Osteocyte (in vitro differentiated cells): Measurements from ENCODE around the gene PTPRJ. TPM values are rescaled to one million over a fixed set of nuclear protein-coding genes. Genes with fewer than 3 reads are reported as not detected.
"Not testable (repeated sequence)": the region's sequence is repeated elsewhere in the genome, so short reads cannot be mapped to it uniquely, and the experiment has no call there.

Experiments used
- DNase-seq: peaks from one replicate; pipeline ENCODE4 v3.0.0; 2021; ENCODE audit warnings: mixed read lengths; ENCODE audit not compliant: unreplicated experiment; ENCODE audit errors: extremely low spot score
- H3K27ac Mint-ChIP-seq: one replicate; pipeline ENCODE4 v1.8.0; 2021; ENCODE audit warnings: mild to moderate bottlenecking, mixed read lengths; ENCODE audit not compliant: unreplicated experiment
- H3K27me3 Mint-ChIP-seq: one replicate; pipeline ENCODE4 v1.8.0; 2021; ENCODE audit warnings: mixed read lengths; ENCODE audit not compliant: unreplicated experiment
- H3K36me3 Mint-ChIP-seq: one replicate; pipeline ENCODE4 v1.8.0; 2021; ENCODE audit warnings: mixed read lengths; ENCODE audit not compliant: unreplicated experiment
- H3K4me1 Mint-ChIP-seq: one replicate; pipeline ENCODE4 v1.8.0; 2021; ENCODE audit warnings: mixed read lengths; ENCODE audit not compliant: unreplicated experiment
- H3K4me3 Mint-ChIP-seq: one replicate; pipeline ENCODE4 v1.8.0; 2021; ENCODE audit warnings: mild to moderate bottlenecking, moderate library complexity, mixed read lengths; ENCODE audit not compliant: unreplicated experiment
- H3K9me3 Mint-ChIP-seq: one replicate; pipeline ENCODE4 v1.8.0; 2021; ENCODE audit warnings: mixed read lengths; ENCODE audit not compliant: unreplicated experiment
- CTCF ChIP-seq: fragments of 200-600 bp; sonication (generic); IDR thresholded peaks from 2 replicates; pipeline ENCODE4 v1.5.0; 2021; ENCODE audit warnings: antibody characterized with exemption, mild to moderate bottlenecking, moderate library complexity
- total RNA-seq: library from RNA; stranded (reverse); gene quantifications from 2 replicates; pipeline ENCODE4 v1.2.1, GENCODE V29; 2021

The PTPRJ gene
- total RNA-seq, 1 donor from 2014 or later, result 16.6 TPM

DNA sequence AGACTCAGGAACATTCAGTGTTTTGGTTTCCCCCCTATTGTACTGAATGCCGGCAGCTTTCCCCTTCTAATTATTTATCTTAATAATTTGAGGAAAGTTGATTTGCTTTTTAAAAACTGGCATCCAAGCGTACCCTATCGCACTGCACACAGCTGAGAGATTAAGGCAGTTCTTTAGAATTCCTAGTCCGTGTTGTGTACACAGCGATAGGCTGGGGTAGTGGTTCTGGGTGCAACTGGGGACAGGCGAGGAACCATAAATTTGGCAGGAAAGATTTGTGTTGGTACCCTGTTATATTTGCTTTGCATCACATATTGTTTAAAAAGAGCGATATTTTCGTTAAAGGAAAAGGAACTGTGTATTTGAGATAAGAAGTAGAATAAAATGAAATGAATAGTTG, 39.2 kb downstream of the PTPRJ start:
- no peak for DNase-seq
- no peaks in the 10 kb centered on the region for H3K36me3 Mint-ChIP-seq
- H3K27ac Mint-ChIP-seq, result no peak overlapping the region
- peaks cover 31% of the 10 kb centered on the region for H3K4me1 Mint-ChIP-seq
- TF ChIP-seq CTCF, result no peak
- no peaks in the 10 kb centered on the region for H3K27me3 Mint-ChIP-seq
- no peak overlapping the region for H3K4me3 Mint-ChIP-seq
- H3K9me3 Mint-ChIP-seq, result no peaks in the 10 kb centered on the region

DNA sequence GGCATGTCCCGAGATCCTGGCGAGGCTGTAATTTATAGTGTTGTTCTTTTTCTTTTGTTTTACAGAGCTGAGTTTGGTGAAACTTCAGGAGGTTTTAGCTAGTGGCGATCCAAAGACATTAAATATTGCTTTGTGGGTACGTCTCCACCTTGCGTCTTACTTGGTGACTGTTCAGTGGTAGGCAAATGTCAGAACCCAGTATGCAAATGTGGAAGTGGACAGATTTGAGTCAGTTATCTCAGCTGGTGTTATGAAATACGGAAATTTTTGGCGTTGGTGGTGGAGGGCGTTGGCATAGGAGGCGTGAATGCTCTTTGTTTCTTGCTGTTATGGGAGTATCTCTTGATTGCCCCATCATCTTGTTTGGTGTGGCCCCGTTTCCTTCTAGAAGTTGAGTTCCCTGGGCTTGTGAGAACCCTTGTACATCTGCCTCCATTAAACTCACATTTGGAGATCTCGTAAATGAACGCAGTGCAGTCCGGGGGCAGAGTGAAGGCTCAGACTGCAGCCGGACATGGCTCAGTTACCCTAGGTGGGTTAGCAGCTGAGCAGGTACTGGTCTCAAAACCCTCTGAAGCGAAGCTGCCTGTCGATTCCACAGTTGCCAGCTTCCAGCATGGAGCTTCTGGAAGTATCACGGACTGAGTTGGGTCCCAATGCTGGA, 39.9 kb downstream of the PTPRJ start:
- DNase-seq, result no peak
- Mint-ChIP-seq H3K27ac (no peak overlapping the region), H3K36me3 (no peaks in the 10 kb centered on the region), H3K9me3 (no peaks in the 10 kb centered on the region), H3K4me3 (no peak overlapping the region), H3K27me3 (no peaks in the 10 kb centered on the region), H3K4me1 (peaks cover 37% of the 10 kb centered on the region)
- TF ChIP-seq CTCF, result no peak

- H3K27me3 Mint-ChIP-seq, H3K4me3 Mint-ChIP-seq, H3K9me3 Mint-ChIP-seq, DNase-seq, H3K27ac Mint-ChIP-seq, H3K36me3 Mint-ChIP-seq: not testable (repeated sequence)
- H3K4me1 Mint-ChIP-seq, result peaks cover 35% of the 10 kb centered on the region
These were observed 41.0 kb downstream of the PTPRJ start for GRCh38 chr11:48021201-48021820.

- Mint-ChIP-seq H3K36me3 (no peaks in the 10 kb centered on the region), H3K27ac (no peak overlapping the region), H3K4me3 (no peak overlapping the region), H3K9me3 (no peaks in the 10 kb centered on the region), H3K4me1 (peaks cover 35% of the 10 kb centered on the region), H3K27me3 (no peaks in the 10 kb centered on the region)
- DNase-seq, result no peak
- no peak for TF ChIP-seq CTCF
These were observed 42.1 kb downstream of the PTPRJ start for GRCh38 chr11:48022445-48022844.

DNA sequence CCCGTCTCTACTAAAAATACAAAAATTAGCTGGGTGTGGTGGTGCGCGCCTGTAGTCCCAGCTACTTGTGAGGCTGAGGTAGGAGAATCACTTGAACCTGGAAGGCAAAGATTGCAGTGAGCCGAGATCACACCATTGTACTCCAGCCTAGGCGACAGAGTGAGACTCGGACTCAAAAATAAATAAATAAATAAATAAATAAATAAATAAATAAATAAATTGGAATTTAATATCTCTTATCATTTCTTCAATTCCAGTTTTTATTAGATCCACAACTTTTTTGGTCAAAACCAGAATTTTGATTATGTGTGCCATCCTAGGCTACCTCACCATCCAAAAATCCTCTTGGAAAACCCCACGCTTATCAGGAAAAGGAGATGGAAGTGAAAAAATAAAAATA, 43.2 kb downstream of the PTPRJ start:
- H3K9me3 Mint-ChIP-seq, H3K4me3 Mint-ChIP-seq, H3K27ac Mint-ChIP-seq, DNase-seq, H3K36me3 Mint-ChIP-seq, H3K27me3 Mint-ChIP-seq: not testable (repeated sequence)
- peaks cover 26% of the 10 kb centered on the region for H3K4me1 Mint-ChIP-seq

- Mint-ChIP-seq H3K9me3 (no peaks in the 10 kb centered on the region), H3K4me1 (peaks cover 31% of the 10 kb centered on the region), H3K27ac (peak overlapping the region; percentile 76), H3K27me3 (no peaks in the 10 kb centered on the region), H3K4me3 (no peak overlapping the region), H3K36me3 (no peaks in the 10 kb centered on the region)
- TF ChIP-seq CTCF, result no peak
- no peak for DNase-seq
These were observed 44.3 kb downstream of the PTPRJ start for GRCh38 chr11:48024635-48025071.
